GM18867 (cell line): Measurements from ENCODE around the gene PSMC1.
A peak's percentile ranks its signal among the peaks of the same experiment; 100 is the strongest.

Source experiments
- ATAC-seq: cut with Tn5 transposase; IDR thresholded peaks from one replicate; pipeline ENCODE4 v1.9.1; 2021; ENCODE audit warnings: mild to moderate bottlenecking, moderate library complexity; ENCODE audit not compliant: unreplicated experiment

Gene PSMC1

DNA sequence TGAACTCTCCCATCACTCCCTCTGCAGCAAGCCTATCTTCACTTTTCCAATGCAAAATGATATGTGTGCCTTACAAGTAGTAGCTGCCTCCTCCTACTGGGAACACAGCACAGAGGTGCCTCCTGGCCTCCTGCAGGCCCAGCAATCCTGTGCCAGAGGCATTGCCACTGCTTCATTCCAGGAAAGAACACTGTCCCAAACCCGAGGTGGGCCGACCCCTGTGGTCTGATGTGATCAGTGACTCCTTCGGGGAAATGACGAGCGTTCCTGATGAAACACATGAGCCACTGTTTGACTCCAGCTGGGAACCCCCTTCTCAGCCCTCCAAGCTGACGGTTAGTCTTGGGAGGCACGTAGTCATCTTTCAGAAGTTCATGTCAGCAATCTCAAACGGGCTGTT lies 19.5 kb downstream of the PSMC1 start:
- ATAC-seq, result no peak

- ATAC-seq, result no peak
Measured at GRCh38 chr14:90276646-90277367, 20.5 kb downstream of the PSMC1 start.

DNA sequence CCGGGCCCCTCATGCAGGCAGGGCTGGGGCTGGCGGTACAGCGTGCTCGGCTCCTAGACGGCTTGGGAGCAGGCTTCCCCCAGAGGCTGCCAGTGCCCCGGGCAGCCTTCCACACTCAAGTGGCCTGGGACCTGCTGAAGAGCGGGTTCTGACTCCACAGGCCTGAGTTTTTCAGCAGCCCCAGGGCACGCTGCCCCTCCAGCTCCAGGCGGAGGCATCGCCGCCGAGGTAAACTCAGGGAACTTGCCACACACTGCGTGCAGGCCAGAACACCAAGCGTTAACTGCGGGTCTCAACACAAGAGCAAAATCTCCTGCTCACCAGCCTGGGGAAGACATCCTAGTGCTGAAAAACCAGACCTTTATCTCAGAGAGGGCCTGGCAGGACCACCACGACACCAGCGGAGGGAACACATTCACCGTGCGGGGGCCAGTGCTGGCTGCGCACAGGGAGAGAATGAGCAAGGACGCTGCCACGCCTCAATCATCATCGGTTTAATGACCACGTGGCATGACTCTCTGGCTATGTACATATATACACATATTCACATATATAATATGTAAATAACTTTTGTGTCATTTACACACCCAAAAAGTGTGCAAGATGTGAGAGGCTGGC lies 21.3 kb downstream of the PSMC1 start:
- ATAC-seq, result no peak

- ATAC-seq, result no peak
Measured at GRCh38 chr14:90278199-90279175, 22.1 kb downstream of the PSMC1 start.

DNA sequence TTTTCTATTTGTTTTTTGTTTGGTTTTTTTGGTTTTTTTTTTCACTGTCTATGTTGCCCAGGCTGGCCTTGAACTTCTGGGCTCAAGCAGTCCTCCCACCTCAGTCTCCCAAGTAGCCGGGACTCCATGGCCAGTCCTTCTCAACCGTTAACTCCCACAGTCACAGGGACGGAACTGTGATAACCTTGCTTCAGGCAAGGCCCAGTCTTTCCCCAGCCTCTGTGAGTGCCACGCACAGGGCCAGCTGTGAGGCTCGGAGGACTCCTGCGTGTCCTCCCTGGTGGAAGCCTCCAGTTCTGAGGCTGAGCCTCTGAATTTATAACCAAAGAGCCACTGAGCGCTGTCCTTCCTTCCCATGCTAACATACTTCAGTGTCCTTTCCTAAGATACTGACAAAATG lies 23.7 kb downstream of the PSMC1 start:
- no peak for ATAC-seq

GRCh38 chr14:90281261-90281660 lies 24.9 kb downstream of the PSMC1 start:
- ATAC-seq, result no peak

DNA sequence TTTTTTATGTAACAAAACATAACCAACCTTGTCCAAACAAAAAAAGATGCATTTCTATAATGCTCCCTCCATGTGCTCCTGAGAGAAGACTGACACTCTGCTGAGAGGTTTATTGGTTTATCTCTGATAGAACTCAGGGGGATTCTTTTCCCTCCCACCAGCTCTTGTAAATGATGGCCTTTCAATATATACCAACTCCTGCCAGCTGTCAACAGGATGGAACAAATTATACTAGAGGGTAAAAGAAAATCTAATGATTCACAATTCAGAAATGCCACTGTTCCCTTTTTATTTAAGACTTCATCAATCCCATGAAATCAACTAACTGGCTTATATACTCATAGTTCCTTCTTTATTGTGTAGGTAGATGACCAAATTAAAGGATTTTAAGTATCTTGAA lies 25.4 kb downstream of the PSMC1 start:
- ATAC-seq, result no peak

DNA sequence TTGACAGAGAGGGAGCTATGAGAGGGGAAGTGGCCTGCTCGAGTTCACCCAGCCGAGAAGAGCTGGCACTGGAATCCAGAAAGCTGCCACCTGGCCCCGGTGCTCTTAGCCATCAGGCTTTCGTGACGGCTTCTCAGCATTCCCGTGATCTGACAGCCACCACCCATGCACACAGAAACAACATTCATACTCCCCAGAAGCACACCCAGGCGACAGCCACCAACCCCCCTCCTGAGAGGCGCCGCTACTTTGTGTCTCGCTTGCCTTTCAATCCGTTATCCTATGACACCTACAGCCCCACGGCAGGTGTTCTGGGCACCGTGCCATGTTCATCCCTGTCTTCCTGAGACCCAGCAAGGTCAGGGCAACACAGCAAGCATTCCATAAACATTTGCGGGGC lies 31.4 kb downstream of the PSMC1 start:
- no peak for ATAC-seq

DNA sequence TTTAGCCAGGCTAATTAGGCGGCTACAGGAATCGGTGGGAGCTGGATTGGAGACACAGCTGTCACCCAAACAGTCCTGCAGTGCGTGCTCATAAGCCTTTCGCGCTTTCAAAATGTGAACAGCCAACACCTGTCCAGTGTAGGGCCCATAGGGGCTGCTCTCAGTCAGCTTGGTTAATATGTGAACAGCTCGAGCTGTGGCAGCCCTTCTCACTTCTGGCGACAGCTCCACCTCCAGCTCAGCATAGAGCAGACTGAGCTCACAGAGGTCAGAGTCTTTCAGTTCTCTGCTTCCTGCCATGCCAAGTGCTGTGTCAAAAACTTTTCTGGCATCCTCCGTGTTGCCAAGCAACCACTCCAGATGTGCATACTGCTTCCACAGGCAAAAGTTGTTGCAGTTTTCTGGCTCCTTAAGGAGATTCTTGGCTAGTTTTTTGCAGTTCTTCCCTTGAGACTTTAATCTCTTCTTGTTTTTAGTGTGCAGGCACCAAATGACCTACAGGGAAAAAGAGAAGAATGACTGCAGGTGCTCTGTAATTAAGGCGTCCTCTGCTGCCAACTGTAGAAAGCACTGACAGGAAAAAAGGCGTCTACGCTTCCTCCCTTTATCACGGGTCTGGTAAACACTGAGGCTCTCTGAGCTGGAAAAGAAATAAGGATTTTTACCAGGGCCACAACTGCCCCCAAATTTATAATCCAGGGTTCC lies 32.5 kb downstream of the PSMC1 start:
- peak; percentile 95 for ATAC-seq

- no peak for ATAC-seq
Measured at GRCh38 chr14:90290337-90291011, 34.1 kb downstream of the PSMC1 start.

DNA sequence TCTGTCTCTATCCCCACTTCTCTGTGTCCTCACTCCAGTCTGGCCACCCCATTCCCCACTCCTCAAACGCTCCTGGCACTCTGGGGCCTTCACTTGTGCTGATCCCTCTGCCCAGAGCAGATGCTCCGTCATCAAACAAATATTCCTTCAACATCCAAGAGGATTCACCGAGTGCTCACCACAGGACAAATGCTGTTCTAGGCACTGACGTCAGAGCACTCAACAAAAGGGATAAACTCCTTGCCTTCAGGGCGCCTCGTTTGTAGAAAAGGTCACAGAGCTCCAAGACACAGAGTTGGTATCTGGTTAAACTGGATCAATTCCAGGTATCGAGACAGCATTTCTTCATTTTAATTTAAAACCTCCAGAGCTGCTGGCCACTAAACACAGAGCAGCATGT lies 35.3 kb downstream of the PSMC1 start:
- ATAC-seq, result no peak

DNA sequence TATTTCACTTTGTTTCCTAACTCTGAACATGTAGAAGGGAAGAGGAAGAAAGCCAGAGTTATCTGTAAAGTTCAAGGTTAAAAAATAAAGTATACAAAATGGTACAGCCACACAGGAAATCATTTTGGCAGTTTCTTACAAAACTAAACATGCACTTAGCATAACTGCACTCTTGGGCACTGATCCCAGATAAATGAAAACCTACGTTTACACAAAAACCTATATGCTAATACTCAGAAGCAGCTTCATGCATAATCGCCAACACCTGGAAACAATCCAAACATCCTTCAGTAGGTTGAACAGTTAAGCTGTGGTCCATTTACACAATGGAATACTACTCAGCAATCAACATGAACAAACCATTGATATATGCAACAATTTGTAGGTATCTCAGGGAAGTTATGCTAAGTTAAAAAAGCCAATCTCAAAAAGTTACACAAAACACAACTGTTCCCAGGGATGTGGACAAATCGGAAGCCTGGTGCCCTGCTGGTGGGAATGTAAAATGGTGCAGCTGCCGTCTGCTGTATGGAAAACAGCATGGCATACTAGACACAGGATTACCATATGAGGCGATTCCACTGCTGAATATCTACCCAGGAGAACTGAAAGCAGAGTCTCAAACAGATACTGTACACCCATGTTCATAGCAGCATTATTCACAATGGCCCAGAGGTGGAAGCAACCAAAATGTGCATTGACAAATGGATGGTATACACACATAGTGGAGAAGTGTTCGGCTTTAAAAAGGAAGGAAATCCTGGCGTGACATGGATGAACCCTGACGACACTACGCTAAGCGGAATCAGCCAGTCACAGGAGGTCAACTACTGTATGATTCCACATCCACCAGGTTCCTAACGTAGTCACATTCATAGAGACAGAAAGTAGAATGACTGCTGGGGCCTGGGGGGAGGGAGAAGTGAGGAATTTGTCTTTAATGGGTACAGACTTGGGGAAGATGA lies 37.7 kb downstream of the PSMC1 start:
- ATAC-seq, result no peak

- ATAC-seq, result no peak
Measured at GRCh38 chr14:90294872-90295271, 38.5 kb downstream of the PSMC1 start.

GRCh38 chr14:90295870-90296516 lies 39.6 kb downstream of the PSMC1 start:
- ATAC-seq, result no peak

DNA sequence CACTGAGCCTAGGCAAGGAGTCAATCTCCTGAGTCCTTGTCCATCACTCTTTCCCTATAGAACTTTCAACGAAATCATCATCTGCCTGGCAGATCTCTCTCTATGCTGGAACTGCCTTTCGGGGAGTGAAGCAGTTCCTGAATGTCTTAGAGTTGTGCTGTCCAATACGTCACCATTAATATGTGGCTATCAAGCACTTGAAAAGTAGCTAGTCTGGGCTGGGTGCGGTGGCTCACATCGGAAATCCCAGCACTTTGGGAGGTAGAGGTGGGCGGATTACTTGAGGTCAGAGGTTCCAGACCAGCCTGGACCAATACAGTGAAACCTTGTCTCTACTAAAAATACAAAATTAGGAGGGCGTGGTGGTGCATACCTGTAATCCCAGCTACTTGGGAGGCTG lies 40.3 kb downstream of the PSMC1 start:
- ATAC-seq, result no peak

GRCh38 chr14:90297876-90298629 lies 41.7 kb downstream of the PSMC1 start:
- ATAC-seq, result no peak

DNA sequence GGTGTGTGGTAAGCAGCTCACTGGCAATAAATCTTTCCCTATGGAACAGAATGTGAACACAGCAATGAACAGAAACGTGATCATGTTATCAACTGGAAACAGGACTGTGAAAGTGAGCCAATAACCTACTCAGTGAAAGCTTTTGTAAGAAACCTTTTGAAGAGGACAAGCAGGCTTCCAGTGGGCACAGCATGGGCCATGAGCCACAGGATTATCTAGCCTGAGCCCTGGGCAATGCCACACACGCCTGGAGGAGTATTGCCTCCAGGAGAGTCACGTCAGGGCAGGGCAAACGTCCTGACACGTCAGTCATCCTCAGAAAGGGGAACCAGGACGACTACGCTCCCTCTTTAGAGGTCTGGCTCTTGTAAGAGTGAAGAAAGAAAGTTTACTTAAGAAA lies 43.1 kb downstream of the PSMC1 start:
- ATAC-seq, result no peak

- ATAC-seq, result no peak
Measured at GRCh38 chr14:90300611-90301047, 44.3 kb downstream of the PSMC1 start.
